C4-2B (cell line): ENCODE data around the gene ETNK1.
"Not testable (repeated sequence)": the region's sequence is repeated elsewhere in the genome, so short reads cannot be mapped to it uniquely, and the experiment has no call there.

ENCODE experiments used
- H3K27ac ChIP-seq: fragments of 450-650 bp; 2 replicates; pipeline ENCODE4 v1.5.1; 2017
- ZFX ChIP-seq: fragments of 450-650 bp; IDR thresholded peaks from 2 replicates; pipeline ENCODE4 v1.6.1; 2017
- TF ChIP-seq, protein P1 (sequence below): fragments of 450-650 bp; conservative IDR thresholded peaks from 2 replicates; pipeline ENCODE4 v1.5.1; 2017; ENCODE audit warnings: mild to moderate bottlenecking

Gene ETNK1, protein sequence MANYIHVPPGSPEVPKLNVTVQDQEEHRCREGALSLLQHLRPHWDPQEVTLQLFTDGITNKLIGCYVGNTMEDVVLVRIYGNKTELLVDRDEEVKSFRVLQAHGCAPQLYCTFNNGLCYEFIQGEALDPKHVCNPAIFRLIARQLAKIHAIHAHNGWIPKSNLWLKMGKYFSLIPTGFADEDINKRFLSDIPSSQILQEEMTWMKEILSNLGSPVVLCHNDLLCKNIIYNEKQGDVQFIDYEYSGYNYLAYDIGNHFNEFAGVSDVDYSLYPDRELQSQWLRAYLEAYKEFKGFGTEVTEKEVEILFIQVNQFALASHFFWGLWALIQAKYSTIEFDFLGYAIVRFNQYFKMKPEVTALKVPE

DNA sequence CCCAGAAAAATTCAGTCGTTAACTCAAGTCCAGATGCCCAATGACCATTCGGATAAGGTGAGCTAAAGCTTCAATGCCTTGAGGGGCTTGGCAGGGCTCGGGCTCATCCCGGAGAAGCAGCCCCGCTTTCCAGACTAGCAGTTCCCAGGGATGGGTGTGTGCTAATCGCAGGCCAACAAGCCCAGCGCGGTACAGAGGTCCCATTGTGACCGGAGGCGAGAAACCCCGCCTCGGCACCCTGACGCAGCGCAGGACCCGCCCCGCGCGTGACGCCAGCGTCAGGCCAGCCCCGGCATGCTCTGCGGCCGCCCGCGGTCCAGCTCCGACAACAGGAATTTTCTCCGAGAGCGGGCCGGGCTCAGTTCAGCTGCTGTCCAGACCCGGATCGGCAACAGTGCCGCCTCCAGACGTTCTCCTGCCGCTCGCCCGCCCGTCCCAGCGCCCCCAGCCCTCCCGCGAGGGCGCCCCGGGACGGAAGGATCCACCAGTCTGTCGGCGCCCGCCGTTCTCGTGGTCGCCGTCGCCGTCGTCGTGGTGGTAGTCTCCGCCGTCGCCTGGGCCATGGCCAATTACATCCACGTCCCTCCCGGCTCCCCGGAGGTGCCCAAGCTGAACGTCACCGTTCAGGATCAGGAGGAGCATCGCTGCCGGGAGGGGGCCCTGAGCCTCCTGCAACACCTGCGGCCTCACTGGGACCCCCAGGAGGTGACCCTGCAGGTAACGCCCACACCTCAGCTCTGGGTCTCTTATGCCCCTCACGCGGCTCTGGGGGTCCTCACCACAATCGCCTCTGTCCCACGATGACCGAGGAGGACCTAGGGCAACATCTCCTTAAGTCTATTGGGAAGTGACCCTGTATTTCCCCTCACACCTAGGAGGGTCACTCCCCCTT lies at the start of gene ETNK1:
Gene ETNK1, plus strand, starts transcription at position 302 of the 892 bp plus-strand sequence. Its CDS starts 260 bp downstream, at position 562.
- H3K27ac ChIP-seq: peak within 1 kb of the TSS; percentile 98
- TF ChIP-seq, protein P1, sequence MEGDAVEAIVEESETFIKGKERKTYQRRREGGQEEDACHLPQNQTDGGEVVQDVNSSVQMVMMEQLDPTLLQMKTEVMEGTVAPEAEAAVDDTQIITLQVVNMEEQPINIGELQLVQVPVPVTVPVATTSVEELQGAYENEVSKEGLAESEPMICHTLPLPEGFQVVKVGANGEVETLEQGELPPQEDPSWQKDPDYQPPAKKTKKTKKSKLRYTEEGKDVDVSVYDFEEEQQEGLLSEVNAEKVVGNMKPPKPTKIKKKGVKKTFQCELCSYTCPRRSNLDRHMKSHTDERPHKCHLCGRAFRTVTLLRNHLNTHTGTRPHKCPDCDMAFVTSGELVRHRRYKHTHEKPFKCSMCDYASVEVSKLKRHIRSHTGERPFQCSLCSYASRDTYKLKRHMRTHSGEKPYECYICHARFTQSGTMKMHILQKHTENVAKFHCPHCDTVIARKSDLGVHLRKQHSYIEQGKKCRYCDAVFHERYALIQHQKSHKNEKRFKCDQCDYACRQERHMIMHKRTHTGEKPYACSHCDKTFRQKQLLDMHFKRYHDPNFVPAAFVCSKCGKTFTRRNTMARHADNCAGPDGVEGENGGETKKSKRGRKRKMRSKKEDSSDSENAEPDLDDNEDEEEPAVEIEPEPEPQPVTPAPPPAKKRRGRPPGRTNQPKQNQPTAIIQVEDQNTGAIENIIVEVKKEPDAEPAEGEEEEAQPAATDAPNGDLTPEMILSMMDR: no peak; the same call in 1 of the 2 replicates
- TF ChIP-seq ZFX: peak; percentile 61

DNA sequence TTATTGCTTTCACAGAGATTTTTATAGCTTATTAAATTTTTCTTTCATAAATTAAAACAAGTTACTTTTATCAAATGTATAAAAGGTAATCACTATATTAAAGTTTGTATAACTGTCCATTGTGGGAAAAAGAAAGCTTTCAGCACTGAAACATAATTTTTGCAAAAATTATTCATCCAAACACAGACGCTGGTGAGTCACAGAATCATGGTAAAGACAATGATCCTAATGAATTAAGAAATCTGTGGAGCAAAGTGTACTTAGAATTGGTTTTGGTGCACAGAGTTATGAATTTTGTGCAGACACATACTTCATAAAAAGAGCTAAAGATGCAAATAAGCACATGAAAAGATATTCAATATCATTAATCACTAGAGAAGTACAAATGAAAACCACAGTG lies 48.9 kb upstream of the ETNK1 start:
- TF ChIP-seq, protein P1: no peak
- no peak for TF ChIP-seq ZFX
- no peak overlapping the region for H3K27ac ChIP-seq

DNA sequence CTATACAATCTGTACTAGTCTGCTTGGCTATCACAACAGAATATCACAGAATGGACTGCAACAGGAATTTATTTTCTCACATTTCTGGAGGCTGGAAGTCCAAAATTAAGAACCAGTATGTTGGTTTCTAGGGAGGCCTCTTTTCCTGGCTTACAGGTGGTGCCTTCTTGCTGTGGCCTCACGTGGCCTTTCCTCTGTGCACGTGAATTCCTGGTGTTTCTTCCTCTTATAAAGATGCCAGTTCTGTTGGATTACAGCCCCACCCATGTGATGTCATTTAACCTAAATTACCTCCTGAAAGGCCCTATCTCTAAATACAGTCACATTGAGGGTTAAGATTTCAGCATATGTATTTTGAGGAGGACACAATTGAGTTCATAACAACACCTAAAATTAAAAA lies 48.5 kb upstream of the ETNK1 start:
- TF ChIP-seq, protein P1: no peak
- TF ChIP-seq ZFX: no peak
- no peak overlapping the region for H3K27ac ChIP-seq

DNA sequence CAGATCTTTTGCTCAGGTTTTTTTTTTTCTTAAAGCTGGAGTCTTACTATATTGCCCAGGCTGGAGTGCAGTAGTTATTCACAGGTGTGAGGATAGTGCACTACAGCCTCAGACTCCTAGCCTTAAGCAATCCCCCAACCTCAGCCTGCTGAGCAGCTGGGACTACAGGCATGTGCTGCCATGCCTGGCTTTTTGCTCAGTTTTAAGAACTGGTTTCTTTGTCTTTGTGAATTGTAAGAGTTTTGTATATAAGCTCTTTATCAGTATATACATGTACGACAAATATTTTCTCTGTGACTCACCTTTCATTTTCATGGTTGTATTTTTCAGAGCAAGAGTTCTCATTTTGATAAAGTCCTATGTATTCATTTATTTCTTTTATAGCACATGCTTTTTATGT lies 47.3 kb upstream of the ETNK1 start:
- H3K27ac ChIP-seq: no peak overlapping the region
- TF ChIP-seq, protein P1: no peak
- no peak for TF ChIP-seq ZFX

DNA sequence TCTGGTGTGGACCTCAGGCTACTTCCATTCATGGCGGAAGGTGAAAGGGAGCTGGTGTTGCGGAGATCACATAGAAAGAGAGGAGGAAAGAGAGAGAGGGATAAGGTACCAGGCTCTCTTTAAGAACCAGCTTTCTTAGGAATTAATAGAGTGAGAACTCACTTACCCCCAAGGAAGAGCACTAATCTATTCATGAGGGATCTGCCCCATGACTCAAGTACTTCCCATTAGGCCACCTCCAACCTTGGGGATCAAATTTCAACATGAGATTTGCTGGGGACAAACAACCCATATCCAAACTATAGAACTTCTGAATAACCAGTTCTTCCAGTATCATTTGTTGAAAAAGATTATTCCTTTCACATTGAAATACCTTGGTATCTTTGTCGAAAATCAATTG lies 46.6 kb upstream of the ETNK1 start:
- TF ChIP-seq ZFX: no peak
- TF ChIP-seq, protein P1: no peak
- H3K27ac ChIP-seq: no peak overlapping the region

DNA sequence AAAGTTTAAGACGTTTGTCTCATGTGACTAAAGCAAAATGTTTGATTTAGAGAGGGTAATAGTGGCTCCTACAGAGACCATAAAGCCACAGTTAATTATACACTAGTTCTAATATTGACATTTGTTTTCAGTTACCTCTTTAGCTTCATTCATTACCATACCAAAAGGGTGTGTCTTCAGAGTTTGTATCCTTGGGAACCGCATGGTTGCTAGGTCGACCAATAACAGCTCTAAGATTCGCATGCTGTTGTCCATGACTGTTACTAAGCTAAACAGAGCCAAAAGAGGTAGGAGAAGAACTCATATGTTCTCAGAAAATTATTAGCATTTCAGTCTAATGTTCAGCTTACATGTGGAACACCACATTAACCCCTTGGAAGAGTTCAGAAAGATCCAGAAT lies 36.2 kb upstream of the ETNK1 start:
- H3K27ac ChIP-seq: no peak overlapping the region
- TF ChIP-seq, protein P1: no peak
- TF ChIP-seq ZFX: no peak

DNA sequence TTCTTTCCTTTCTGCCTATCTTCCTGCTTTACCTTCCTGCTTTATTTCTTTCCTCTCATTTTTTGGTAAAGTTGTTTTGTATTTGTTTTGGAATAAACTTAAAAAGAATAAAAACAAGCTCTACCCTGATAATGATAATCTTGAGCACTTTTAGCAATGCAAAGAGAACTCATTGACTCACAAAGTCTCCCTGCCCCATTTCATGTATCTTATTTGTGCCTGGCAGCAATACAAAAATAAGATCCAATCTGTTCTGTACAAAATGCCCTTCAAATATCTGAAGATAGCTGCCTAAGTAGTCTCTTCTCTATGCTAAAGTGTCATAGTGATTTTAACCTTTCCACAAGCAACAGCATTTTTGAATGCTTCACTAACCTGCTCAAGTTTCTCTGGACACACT lies 31.1 kb upstream of the ETNK1 start:
- no peak for TF ChIP-seq ZFX
- TF ChIP-seq, protein P1: no peak
- no peak overlapping the region for H3K27ac ChIP-seq

DNA sequence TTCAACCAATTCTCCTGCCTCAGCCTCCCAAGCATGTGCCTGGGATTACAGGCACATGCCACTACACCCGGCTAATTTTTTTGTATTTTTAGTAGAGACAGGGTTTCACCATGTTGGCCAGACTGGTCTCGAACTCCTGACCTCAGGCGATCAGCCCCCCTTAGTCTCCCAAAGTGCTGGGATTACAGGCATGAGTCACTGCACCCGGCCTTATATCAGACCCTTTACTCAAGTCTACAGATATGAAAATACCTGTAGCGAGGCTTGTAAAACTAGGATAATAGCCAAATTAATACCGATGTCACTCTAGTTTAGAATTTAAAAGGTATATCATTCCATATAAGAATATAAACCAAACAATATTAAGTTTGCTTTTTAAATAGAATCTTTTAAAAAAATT lies 27.4 kb upstream of the ETNK1 start:
- H3K27ac ChIP-seq: not testable (repeated sequence)
